Osteocyte (in vitro differentiated cells): ENCODE measurements around the gene TMEM87B. TPM values are rescaled to one million over a fixed set of nuclear protein-coding genes. Genes with fewer than 3 reads are reported as not detected.

Experiments
- DNase-seq: peaks from one replicate; pipeline ENCODE4 v3.0.0; 2021; ENCODE audit warnings: mixed read lengths; ENCODE audit not compliant: unreplicated experiment; ENCODE audit errors: extremely low spot score
- H3K27ac Mint-ChIP-seq: one replicate; pipeline ENCODE4 v1.8.0; 2021; ENCODE audit warnings: mild to moderate bottlenecking, mixed read lengths; ENCODE audit not compliant: unreplicated experiment
- H3K27me3 Mint-ChIP-seq: one replicate; pipeline ENCODE4 v1.8.0; 2021; ENCODE audit warnings: mixed read lengths; ENCODE audit not compliant: unreplicated experiment
- H3K36me3 Mint-ChIP-seq: one replicate; pipeline ENCODE4 v1.8.0; 2021; ENCODE audit warnings: mixed read lengths; ENCODE audit not compliant: unreplicated experiment
- H3K4me1 Mint-ChIP-seq: one replicate; pipeline ENCODE4 v1.8.0; 2021; ENCODE audit warnings: mixed read lengths; ENCODE audit not compliant: unreplicated experiment
- H3K4me3 Mint-ChIP-seq: one replicate; pipeline ENCODE4 v1.8.0; 2021; ENCODE audit warnings: mild to moderate bottlenecking, moderate library complexity, mixed read lengths; ENCODE audit not compliant: unreplicated experiment
- H3K9me3 Mint-ChIP-seq: one replicate; pipeline ENCODE4 v1.8.0; 2021; ENCODE audit warnings: mixed read lengths; ENCODE audit not compliant: unreplicated experiment
- CTCF ChIP-seq: fragments of 200-600 bp; sonication (generic); IDR thresholded peaks from 2 replicates; pipeline ENCODE4 v1.5.0; 2021; ENCODE audit warnings: antibody characterized with exemption, mild to moderate bottlenecking, moderate library complexity
- total RNA-seq: library from RNA; stranded (reverse); gene quantifications from 2 replicates; pipeline ENCODE4 v1.2.1, GENCODE V29; 2021

The TMEM87B gene
- total RNA-seq, 1 donor from 2014 or later, result 10.4 TPM

GRCh38 chr2:112092286-112093041, 37.4 kb downstream of the TMEM87B start:
- peaks cover 47% of the 10 kb centered on the region for H3K36me3 Mint-ChIP-seq
- H3K4me1 Mint-ChIP-seq, result peaks cover 33% of the 10 kb centered on the region
- TF ChIP-seq CTCF, result no peak
- no peak overlapping the region for H3K4me3 Mint-ChIP-seq
- peak overlapping the region; percentile 62 for H3K27ac Mint-ChIP-seq
- no peaks in the 10 kb centered on the region for H3K27me3 Mint-ChIP-seq
- no peaks in the 10 kb centered on the region for H3K9me3 Mint-ChIP-seq
- no peak for DNase-seq

- Mint-ChIP-seq H3K4me3 (no peak overlapping the region), H3K27me3 (no peaks in the 10 kb centered on the region), H3K27ac (peak overlapping the region; percentile 28), H3K9me3 (no peaks in the 10 kb centered on the region), H3K36me3 (peaks cover 46% of the 10 kb centered on the region), H3K4me1 (peaks cover 33% of the 10 kb centered on the region)
- TF ChIP-seq CTCF, result no peak
- no peak for DNase-seq
These were observed 38.1 kb downstream of the TMEM87B start for GRCh38 chr2:112093216-112093615.

DNA sequence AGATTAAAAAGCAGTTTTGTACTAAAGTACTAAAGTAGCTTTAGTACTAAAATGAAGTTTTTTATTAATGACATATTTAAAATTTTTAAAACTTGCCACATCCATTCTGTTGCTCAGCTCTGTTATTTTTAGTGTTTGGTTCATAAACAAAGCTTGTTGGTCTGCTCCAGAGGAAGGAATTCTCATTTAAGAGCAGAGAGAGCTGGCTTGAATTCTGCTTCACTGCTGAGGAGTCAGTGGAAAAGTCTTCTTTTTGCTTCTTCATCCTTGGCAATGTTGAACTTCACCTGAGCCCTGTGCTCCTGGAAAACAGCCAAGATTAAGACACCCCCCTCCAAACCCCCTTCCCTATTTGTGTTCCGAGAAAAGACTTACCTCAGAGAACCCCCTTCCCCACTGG, 40.6 kb downstream of the TMEM87B start:
- Mint-ChIP-seq H3K36me3 (peaks cover 43% of the 10 kb centered on the region), H3K27ac (no peak overlapping the region), H3K4me1 (peaks cover 33% of the 10 kb centered on the region), H3K4me3 (no peak overlapping the region), H3K27me3 (no peaks in the 10 kb centered on the region), H3K9me3 (no peaks in the 10 kb centered on the region)
- TF ChIP-seq CTCF, result no peak
- no peak for DNase-seq

DNA sequence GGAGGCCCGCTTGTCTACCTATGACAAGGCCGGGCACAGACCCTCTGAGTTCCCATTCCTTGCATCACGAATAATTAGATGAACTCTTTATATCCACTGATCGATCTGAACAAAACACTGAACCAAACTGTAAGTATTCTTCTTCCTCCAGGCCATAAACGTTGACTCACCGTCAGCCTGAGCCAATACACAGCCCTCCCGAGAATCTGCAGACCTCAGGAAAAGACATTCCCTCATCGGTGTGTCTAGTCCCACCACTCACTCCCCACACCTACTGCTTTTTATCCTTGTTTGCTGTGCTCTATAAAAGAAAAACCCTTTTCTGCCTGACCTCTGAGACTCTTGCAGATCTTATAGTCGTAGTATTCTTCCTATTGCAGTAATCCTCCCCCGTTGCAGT, 41.0 kb downstream of the TMEM87B start:
- Mint-ChIP-seq H3K27me3 (no peaks in the 10 kb centered on the region), H3K9me3 (no peaks in the 10 kb centered on the region), H3K4me3 (no peak overlapping the region), H3K27ac (no peak overlapping the region), H3K36me3 (peaks cover 40% of the 10 kb centered on the region), H3K4me1 (peaks cover 33% of the 10 kb centered on the region)
- TF ChIP-seq CTCF, result no peak
- no peak for DNase-seq

GRCh38 chr2:112108178-112108832, 53.2 kb downstream of the TMEM87B start:
- Mint-ChIP-seq H3K9me3 (peaks cover 11% of the 10 kb centered on the region), H3K36me3 (peaks cover 80% of the 10 kb centered on the region), H3K27ac (no peak overlapping the region), H3K4me1 (peaks cover 2% of the 10 kb centered on the region), H3K27me3 (no peaks in the 10 kb centered on the region), H3K4me3 (no peak overlapping the region)
- TF ChIP-seq CTCF, result no peak
- DNase-seq, result no peak
